GM21381 (cell line): ENCODE measurements around the gene KLHL6.
"Not testable (repeated sequence)": the region's sequence is repeated elsewhere in the genome, so short reads cannot be mapped to it uniquely, and the experiment has no call there.

Experiments used
- ATAC-seq: cut with Tn5 transposase; IDR thresholded peaks from one replicate; pipeline ENCODE4 v1.9.1; 2021; ENCODE audit warnings: mild to moderate bottlenecking, moderate library complexity; ENCODE audit not compliant: unreplicated experiment

Gene KLHL6

GRCh38 chr3:183449791-183450190, 105.7 kb downstream of the KLHL6 start:
- ATAC-seq: no peak

GRCh38 chr3:183449391-183449790, 106.1 kb downstream of the KLHL6 start:
- no peak for ATAC-seq

GRCh38 chr3:183448369-183449128, 107.0 kb downstream of the KLHL6 start:
- ATAC-seq: no peak

GRCh38 chr3:183447206-183448001, 108.1 kb downstream of the KLHL6 start:
- peak; percentile 82 for ATAC-seq

- ATAC-seq: no peak
Observed at GRCh38 chr3:183446838-183447205, 108.7 kb downstream of the KLHL6 start.

GRCh38 chr3:183444748-183445147, 110.8 kb downstream of the KLHL6 start:
- ATAC-seq: no peak

GRCh38 chr3:183443395-183444385, 111.8 kb downstream of the KLHL6 start:
- no peak for ATAC-seq

- ATAC-seq: no peak
Observed at GRCh38 chr3:183442994-183443393, 112.5 kb downstream of the KLHL6 start.

GRCh38 chr3:183440521-183440920, 115.0 kb downstream of the KLHL6 start:
- ATAC-seq: not testable (repeated sequence)

- no peak for ATAC-seq
Observed at GRCh38 chr3:183439515-183439914, 116.0 kb downstream of the KLHL6 start.

- no peak for ATAC-seq
Observed at GRCh38 chr3:183438735-183439134, 116.8 kb downstream of the KLHL6 start.

GRCh38 chr3:183437666-183438564, 117.6 kb downstream of the KLHL6 start:
- ATAC-seq: no peak
